GM12864 (cell line): ENCODE measurements around the gene GNPDA2.

Experiments
- DNase-seq: peaks from one replicate; pipeline ENCODE4 v3.0.0-alpha.2; 2011; ENCODE audit warnings: low read depth
- H3K4me3 ChIP-seq: 2 replicates; pipeline ENCODE4 v1.5.1; 2011; ENCODE audit warnings: mild to moderate bottlenecking, low read depth, low read length, control low read depth
- TF ChIP-seq, protein P1 (sequence below): IDR thresholded peaks from 2 replicates; pipeline ENCODE4 v1.5.1; 2011; ENCODE audit warnings: low read depth, mild to moderate bottlenecking, moderate library complexity, low read length, control low read depth, inconsistent platforms; ENCODE audit errors: missing control alignments

GNPDA2 gene

DNA sequence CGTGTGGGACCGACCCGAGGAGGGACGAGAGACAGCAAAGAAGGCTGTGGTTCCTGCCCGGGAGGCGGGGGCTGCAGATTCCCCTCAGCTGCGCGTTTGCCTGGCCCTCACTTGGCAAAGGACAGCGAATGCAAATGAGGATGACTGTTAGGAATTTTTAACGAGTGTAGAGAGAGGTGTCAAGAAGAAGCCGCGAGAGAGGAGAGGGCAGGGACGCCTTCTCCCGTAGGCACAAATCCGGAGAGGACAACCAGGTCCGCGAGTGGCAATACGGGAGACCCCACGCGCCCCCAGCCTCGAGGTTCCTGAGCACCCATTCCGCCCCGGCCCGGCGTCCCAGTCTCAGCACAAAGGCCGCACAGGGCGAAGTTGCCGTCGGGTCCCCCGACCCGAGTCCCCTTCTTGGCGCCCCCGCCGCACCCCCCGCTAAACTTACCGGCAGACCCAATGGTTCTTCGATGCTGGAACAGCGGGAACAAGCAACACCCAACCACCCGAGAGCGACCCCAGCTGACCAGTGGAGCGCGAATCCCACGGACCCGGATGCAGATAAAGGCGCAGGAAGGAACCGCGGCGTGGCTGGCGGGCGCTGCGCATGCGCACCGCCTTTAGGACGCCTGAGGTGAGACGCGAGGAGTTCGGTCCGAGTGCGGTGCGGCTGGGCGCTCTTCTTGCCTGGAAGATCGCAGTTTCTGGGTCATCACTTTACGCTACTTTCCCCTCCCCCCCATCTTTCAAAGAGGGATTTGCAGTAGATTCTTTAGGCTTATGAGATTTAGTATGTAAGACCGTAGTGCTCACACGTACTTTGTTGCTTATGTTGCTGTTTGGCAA lies at the start of gene GNPDA2:
GNPDA2 (minus strand) TSS at position 519 of the 834 bp plus-strand sequence. CDS start 4,349 bp downstream, outside the sequence.
- H3K4me3 ChIP-seq: peak within 1 kb of the TSS; percentile 66
- peak; percentile 57 for DNase-seq
- TF ChIP-seq, protein P1, sequence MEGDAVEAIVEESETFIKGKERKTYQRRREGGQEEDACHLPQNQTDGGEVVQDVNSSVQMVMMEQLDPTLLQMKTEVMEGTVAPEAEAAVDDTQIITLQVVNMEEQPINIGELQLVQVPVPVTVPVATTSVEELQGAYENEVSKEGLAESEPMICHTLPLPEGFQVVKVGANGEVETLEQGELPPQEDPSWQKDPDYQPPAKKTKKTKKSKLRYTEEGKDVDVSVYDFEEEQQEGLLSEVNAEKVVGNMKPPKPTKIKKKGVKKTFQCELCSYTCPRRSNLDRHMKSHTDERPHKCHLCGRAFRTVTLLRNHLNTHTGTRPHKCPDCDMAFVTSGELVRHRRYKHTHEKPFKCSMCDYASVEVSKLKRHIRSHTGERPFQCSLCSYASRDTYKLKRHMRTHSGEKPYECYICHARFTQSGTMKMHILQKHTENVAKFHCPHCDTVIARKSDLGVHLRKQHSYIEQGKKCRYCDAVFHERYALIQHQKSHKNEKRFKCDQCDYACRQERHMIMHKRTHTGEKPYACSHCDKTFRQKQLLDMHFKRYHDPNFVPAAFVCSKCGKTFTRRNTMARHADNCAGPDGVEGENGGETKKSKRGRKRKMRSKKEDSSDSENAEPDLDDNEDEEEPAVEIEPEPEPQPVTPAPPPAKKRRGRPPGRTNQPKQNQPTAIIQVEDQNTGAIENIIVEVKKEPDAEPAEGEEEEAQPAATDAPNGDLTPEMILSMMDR: no peak

DNA sequence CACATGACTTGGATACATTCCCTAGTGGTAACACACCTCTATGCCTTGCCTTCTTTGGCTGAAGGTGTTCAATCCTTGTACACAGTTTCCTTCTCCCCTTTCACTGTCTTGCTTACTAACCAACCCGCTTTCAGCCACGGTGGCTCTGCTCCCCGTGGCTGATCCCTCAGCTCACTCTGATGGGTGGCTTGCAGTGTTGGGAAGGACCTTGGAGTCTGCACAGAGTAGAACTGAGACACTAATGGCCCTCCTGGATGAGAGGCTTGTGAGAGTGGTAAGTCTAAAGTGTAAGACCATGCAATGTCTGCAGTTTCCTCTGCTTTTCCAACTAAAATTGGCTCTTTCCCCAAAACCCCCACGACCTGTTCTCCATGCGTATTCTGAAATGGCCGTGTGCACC lies 46.0 kb upstream of the GNPDA2 start:
- no peak for DNase-seq
- no peak overlapping the region for H3K4me3 ChIP-seq
- TF ChIP-seq, protein P1: no peak

DNA sequence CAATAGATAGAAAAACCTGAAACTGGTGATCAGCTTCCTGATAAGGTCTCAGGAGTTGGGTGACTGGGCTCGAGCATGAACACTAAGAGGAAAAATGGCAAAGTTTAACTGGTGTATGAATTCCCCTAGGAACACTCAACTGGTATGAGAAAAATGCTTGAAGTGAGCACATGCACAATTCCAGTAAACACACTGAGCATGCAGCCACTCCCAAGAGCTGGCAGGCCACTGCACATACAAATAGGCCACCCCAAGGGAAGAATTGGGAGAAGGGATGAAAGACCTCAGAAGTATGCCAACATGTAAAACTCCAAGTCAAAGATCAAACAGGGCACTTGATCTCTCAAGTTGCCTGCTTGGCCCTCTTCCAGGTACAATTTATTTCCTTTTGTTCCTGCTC lies 45.4 kb upstream of the GNPDA2 start:
- DNase-seq: no peak
- H3K4me3 ChIP-seq: no peak overlapping the region
- TF ChIP-seq, protein P1: no peak

DNA sequence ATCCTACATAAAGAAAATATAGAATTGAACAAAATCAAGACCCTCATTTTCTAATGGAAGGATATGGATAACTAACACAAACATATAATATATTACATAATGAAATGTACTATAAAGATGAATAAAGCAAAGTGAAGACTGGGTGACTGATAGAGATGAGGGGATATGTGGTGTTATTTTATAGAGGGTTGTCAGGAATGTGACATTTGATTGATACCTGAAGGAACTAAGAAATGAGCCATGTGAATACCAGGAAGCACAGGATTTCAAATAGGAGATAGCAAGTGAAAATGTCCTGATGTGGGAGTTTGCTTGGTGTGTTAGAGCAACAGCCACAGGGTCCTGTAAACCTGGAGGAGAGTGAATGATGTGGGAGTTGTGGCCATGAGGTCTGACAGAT lies 40.1 kb upstream of the GNPDA2 start:
- TF ChIP-seq, protein P1: no peak
- DNase-seq: no peak
- H3K4me3 ChIP-seq: no peak overlapping the region

DNA sequence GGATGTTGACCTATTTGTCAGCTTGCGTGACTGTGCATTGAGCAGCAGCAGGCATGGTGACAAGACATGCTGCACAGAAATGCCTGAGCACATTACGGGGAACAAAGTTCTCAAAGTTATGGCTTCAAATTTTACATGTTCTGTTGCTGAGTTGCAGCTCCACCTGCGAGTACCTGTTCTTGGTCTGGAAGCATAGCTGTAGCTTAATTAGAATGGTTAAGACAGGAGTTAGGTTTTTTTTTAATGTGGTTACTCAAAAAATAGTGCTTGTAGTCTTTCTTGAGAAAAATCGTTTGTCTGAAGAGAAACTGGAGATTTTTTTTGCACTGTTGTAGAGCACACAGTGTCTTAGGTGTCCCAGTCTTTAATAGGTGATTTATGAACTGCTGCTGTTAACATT lies 38.8 kb upstream of the GNPDA2 start:
- H3K4me3 ChIP-seq: no peak overlapping the region
- DNase-seq: no peak
- TF ChIP-seq, protein P1: no peak

DNA sequence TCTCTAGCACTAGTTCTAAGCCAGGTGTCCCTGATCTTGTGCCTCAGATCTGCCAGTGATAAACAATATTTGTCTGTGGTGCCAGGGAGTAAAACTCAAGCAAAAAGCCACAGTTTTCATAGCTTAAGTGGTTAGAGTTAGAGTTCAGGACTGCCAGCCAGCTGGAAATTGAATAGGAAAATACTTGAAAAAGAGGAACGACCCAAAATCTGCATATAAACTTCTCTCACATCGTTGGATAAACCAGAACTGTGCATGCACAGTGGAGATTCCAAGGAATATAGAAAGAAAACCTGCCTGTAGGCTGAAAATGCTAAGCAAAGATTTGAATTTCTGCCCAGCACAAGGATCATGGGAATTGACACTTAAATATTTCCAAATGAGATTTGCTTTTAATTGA lies 35.0 kb upstream of the GNPDA2 start:
- TF ChIP-seq, protein P1: no peak
- no peak overlapping the region for H3K4me3 ChIP-seq
- no peak for DNase-seq
